Right cardiac atrium (tissue), 5 donors: ENCODE results near the gene GJE1. TPM values are rescaled to one million over a fixed set of nuclear protein-coding genes. Genes with fewer than 3 reads are reported as not detected.

Source experiments
- polyA plus RNA-seq: library from polyadenylated mRNA; stranded (reverse); fragments of 200-250 nt; gene quantifications from one replicate; pipeline ENCODE4 v1.2.3, GENCODE V29; 2013
- total RNA-seq, 4 donors: library from RNA; stranded (reverse); fragmentation: NEBNext Ultra II Directional; extraction: Animal tissue kit (Norgen Biotek cat#: 25700); gene quantifications; one replicate each; pipeline ENCODE4 v1.2.1, GENCODE V29; 2021
- donor health status: healthy with polysubstance abuse.
- donor health status: DM: no; HTN: yes; CAD: no.
- donor health status: DM: no; HTN: no; CAD: no.
- donor health status: DM: no; HTN: yes; CAD: no; lungs with severe emphysema.
- donor health status: DM: yes; HTN: yes; CAD: no.

GJE1 gene
- total and polyA plus RNA-seq, 5 donors = not detected

Other genes starting within 250 kb of the GJE1 start
- gene NMBR, start 14.2 kb downstream of the GJE1 start, total RNA-seq = not detected
- gene NMBR, start 14.2 kb downstream of the GJE1 start, polyA plus RNA-seq = not detected
- gene VTA1, start 14.3 kb downstream of the GJE1 start, total RNA-seq = 10 to 100 TPM; 29.6 to 35.2 (median 30.7) TPM
- 22.0 TPM for gene VTA1, start 14.3 kb downstream of the GJE1 start, polyA plus RNA-seq
- gene ADGRG6, start 169.1 kb downstream of the GJE1 start, total RNA-seq = 10 to 100 TPM; 12.6 to 23.9 (median 16.3) TPM
- 4.1 TPM for gene ADGRG6, start 169.1 kb downstream of the GJE1 start, polyA plus RNA-seq